GM19372 (cell line): ENCODE data around the gene ZSWIM8.
"Not testable (repeated sequence)": the region's sequence is repeated elsewhere in the genome, so short reads cannot be mapped to it uniquely, and the experiment has no call there.

ENCODE experiments used
- ATAC-seq: cut with Tn5 transposase; IDR thresholded peaks from one replicate; pipeline ENCODE4 v1.9.1; 2021; ENCODE audit warnings: mild to moderate bottlenecking, low read depth, moderate library complexity; ENCODE audit not compliant: unreplicated experiment

The ZSWIM8 gene

GRCh38 chr10:73785211-73785720 is at the start of gene ZSWIM8:
Gene ZSWIM8 (plus strand): TSS chr10:73785606. CDS start chr10:73785879, 273 bp downstream.
- ATAC-seq, result peak; percentile 67

GRCh38 chr10:73740501-73741254 is 44.7 kb upstream of the ZSWIM8 start:
- ATAC-seq, result not testable (repeated sequence)

- ATAC-seq, result no peak
These were observed 43.0 kb upstream of the ZSWIM8 start for GRCh38 chr10:73742454-73742734.

DNA sequence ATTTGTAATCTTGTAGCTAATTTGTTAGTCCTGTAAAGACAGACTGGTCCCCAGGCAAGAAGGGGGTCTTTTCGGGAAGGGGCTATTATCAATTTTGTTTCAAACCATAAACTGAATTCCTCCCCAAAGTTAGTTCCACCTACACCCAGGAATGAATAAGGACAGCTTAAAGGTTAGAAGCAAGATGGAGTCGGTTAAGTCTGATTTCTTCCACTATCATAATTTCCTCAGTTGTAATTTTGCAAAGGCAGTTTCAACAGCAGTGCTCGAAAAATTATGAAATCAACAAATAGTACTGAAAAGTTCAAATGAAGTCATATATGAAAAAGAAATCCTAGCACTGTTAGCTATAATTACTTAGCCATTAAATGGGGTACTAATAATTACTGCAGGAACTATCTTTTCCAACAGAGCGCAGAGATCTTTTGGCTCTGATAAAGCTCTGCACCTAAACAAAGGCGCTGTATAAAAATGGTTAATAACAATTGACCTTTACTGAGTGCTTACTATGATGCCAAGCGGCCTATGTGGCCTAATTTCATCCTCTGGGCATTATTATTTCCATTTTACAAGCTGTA is 42.0 kb upstream of the ZSWIM8 start:
- no peak for ATAC-seq

DNA sequence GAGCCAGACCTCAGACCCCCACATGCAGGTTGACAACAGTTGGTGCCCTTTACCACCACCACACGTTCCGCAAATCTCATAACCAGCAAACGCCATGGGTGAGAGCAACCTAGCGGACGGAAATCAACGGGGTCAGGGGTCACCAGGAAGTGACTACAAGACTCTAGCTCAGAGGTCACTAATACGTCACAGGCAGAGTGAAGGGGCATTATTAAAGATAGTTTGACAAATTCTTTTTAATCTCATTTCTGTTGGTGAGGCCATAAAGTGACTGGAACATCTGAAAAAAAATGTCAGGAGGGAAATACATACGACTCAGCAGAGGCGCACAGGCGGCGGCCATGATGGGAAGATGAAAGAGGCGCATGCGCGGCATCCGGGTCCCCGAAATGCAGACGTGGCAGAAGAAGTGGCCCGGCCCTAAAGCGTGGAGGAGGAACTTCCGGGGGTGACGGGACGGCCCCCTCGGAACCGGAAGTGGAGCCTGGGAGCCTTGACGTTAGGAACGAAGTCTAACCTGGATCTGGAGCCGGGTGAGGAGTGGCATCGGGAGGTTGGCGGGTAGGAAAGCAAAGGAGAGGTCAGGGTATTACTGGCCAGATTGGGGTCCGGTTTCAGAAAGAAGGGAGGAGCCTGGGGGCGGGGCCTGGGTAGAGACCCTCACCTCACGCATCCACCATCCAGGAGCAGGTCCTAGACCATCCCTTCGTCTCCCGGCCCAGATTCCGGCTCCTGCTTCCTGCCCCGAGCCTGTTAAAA is 41.3 kb upstream of the ZSWIM8 start, which contains the start of gene SEC24C:
TSS of gene SEC24C (plus strand) at position 468 of the 759 bp plus-strand sequence. CDS start 2,461 bp downstream, outside the sequence.
- ATAC-seq, result peak; percentile 82

- peak; percentile 7 for ATAC-seq
These were observed 40.8 kb upstream of the ZSWIM8 start for GRCh38 chr10:73744664-73744975.

DNA sequence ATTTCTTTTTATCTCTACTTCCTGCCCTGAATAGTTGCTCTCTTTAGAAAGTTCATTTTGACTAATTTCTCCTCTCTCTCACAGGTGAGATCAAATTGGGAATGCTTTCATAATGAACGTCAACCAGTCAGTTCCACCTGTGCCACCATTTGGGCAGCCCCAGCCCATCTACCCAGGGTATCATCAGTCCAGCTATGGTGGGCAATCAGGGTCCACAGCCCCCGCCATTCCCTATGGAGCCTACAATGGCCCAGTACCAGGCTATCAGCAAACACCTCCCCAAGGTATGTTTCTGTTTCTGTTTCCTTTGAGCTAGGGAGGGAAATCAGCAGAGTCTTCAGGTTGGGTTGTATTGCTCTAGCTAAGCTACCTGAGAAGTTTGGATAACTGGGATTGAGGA is 38.7 kb upstream of the ZSWIM8 start:
- no peak for ATAC-seq

DNA sequence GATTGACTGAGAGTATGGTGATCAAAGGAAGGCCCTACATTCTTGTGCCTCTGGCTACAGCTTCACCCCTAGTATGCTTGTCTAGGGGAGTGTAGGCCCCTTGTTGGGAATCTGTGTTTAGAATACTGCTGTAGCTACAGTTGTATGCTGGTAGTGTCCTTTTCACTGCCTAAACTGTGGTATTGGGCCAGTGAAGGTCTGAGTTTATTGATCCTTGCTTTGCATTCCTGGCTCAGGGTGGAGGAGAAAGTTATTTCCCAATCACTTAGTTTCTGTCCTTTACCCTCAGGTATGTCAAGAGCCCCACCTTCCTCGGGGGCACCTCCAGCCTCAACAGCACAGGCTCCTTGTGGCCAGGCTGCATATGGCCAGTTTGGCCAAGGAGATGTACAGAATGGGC is 34.6 kb upstream of the ZSWIM8 start:
- ATAC-seq, result no peak

GRCh38 chr10:73756183-73756582 is 29.2 kb upstream of the ZSWIM8 start:
- ATAC-seq, result no peak

GRCh38 chr10:73758704-73759511 is 26.5 kb upstream of the ZSWIM8 start:
- ATAC-seq, result no peak

DNA sequence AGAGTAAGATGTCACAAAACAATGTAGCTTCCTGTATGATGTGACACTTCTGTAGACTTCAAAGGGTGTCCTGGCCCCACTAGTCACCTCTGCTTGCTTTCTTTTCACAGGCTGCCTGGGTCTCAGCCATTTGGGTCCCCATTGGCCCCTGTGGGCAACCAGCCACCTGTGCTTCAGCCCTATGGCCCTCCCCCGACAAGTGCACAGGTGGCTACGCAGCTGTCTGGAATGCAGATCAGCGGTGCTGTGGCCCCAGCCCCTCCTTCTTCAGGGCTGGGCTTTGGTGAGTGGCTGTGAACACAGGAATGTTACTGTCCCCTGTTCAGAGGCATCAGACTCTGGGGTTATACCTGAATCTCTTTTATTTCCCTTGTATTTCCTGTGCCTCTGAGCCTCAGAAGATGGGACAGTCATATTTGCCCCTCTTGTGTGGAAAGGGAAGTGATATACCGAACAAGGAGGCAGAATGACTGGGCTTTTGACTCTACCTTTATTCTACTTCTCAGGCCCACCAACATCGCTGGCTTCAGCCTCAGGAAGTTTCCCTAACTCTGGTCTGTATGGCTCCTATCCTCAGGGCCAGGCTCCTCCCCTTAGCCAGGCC is 25.8 kb upstream of the ZSWIM8 start:
- ATAC-seq, result no peak

DNA sequence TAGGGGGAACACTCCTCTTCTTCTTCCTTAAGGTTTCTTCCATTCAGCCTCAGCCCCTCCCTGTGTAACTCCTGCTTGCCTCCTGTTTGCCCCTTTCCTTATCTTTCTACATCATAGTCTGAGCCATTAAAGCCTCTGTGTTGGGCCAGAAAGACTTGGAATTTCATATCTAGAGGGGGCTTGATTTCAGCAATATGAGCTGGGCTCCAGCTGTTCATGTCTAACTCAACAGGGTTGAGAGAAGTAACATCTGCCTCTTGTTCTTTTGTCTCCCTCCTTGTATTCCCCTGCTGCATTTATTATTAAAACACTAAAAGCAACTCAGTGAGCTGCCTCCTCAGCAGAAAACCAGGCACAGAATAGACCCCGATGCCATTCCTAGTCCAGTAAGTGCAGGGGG is 23.6 kb upstream of the ZSWIM8 start:
- no peak for ATAC-seq

GRCh38 chr10:73762915-73763314 is 22.5 kb upstream of the ZSWIM8 start:
- no peak for ATAC-seq

DNA sequence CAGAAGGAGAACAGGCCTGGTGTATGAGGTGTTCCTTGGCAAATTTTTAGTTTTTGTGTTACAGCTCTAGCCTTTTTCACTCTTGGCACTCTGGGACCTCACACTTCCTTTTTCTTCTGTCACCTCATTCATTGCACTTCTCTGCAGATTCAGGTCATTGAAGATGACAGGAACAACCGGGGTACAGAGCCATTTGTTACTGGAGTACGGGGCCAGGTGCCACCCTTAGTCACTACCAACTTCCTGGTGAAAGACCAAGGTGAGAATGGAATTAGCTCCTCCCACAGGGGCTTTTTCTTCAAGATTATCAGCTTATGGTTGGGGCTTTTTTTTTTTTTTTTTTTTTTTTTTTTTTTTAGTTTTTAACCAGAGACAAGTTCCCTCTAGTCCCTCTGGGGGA is 22.1 kb upstream of the ZSWIM8 start:
- ATAC-seq, result no peak

- no peak for ATAC-seq
These were observed 20.3 kb upstream of the ZSWIM8 start for GRCh38 chr10:73765066-73765465.

- ATAC-seq, result no peak
These were observed 16.5 kb upstream of the ZSWIM8 start for GRCh38 chr10:73768881-73769280.

DNA sequence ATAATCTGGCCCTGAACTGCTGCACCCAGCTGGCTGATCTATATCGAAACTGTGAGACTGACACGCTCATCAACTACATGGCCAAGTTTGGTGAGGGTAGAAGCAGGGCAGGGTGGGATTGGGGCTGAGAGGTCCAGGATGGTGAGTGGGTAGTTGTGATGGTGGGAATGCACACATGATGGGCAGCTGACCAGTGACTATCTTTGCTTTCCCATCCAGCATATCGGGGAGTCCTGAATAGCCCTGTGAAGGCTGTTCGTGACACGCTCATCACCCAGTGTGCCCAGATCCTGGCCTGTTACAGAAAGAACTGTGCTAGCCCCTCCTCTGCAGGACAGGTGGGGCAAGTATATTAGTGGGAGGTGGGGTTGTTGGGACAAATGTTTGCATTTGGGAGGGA is 16.0 kb upstream of the ZSWIM8 start:
- no peak for ATAC-seq

GRCh38 chr10:73771722-73772280 is 13.6 kb upstream of the ZSWIM8 start:
- peak; percentile 13 for ATAC-seq

- ATAC-seq, result peak; percentile 58
These were observed 12.9 kb upstream of the ZSWIM8 start for GRCh38 chr10:73772281-73773151.
